Superior temporal gyrus (tissue), 1 donor: ENCODE data around the gene UBP1.
"Not testable (repeated sequence)": the region's sequence is repeated elsewhere in the genome, so short reads cannot be mapped to it uniquely, and the experiment has no call there.

ENCODE experiments used
- DNase-seq: peaks from one replicate; pipeline ENCODE4 v3.0.0-alpha.2; 2016; ENCODE audit errors: extremely low spot score

The UBP1 gene

GRCh38 chr3:33433843-33434242 lies 6.4 kb downstream of the UBP1 start:
- peak; percentile 3 for DNase-seq

- DNase-seq: peak; percentile 6
Observed at GRCh38 chr3:33430571-33430970, 9.6 kb downstream of the UBP1 start.

DNA sequence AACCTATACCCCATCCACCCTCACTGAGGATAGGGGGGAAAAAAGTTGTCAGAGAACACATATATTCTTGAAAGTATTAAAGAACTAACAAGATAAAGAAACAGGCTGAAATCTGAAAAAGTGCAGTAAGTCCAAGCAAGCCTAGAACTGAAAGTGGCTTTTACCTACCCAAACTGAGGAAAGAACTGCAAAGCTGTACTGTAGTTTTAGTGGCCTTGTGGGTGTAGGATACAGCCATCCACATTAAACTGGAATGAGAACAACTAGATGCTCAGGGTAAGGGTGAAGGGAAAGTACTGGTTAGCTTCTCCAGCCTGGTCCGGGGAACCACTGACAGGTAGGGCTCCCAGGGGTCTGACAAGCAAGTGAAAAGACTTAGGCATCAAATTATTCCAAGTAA lies 10.1 kb downstream of the UBP1 start:
- DNase-seq: no peak

DNA sequence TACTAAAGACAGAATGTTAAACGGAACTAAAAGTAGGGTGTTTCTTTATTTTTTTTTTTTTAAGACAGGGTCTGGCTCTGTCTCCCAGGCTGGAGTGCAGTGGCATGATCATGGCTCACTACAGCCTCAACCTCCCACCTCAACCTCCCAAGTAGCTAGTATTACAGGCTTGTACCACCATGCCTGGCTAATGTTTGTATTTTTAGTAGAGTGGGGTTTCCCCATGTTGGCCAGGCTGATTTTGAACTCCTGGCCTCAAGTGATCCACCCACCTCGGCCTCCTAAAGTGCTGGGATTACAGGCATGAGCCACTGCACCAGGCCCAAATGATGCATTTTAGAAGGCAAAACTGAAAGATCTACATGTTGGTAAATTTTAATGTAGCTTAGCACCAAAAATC lies 10.9 kb downstream of the UBP1 start:
- not testable (repeated sequence) for DNase-seq

DNA sequence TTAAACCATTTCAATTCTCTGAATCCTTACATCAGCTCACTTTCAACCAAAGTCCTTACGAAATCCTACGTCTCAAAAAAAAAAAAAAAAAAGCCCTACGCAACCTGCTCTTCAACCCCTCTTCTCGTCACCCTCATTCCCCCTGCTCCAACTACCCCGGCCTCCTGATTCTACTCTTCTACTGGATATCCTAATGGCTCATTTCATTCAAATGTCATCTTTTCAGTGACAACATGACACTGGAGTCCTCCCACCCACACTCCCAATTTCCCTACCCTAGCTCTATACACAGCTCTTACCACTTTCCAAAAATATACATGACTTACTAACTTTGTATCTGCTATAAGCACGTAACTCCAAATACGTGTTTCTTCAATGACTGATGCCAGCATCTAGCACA lies 11.5 kb downstream of the UBP1 start:
- DNase-seq: no peak

DNA sequence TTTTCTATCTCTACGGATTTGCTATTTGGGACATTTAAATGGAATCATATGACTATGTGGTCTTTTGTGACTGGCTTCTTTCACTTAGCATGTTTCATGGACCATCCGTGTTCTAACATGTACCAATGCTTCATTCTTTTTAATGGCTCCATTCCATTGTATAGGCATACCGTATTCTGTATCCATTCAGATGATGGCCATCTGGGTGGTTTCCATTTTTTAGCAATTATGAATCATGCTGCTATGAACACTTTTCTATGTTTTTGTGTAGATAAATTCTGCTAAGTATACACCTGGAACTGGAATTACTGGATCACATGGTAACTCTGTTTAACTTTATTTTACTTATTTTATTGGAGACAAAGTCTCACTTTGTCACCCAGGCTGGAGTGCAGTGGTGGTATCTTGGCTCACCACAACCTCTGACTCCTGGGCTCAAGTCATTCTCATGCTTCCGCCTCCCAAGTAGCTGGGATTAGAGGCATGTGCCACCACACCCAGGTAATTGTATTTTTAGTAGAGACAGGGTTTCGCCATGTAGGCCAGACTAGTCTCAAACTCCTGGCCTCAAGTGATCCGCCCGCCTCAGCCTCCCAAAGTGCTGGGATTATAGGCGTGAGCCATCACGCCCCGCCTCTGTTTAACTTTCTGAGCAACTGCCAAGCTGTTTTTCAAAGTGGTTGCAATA lies 13.4 kb downstream of the UBP1 start:
- no peak for DNase-seq

GRCh38 chr3:33426068-33426467 lies 14.1 kb downstream of the UBP1 start:
- DNase-seq: no peak

DNA sequence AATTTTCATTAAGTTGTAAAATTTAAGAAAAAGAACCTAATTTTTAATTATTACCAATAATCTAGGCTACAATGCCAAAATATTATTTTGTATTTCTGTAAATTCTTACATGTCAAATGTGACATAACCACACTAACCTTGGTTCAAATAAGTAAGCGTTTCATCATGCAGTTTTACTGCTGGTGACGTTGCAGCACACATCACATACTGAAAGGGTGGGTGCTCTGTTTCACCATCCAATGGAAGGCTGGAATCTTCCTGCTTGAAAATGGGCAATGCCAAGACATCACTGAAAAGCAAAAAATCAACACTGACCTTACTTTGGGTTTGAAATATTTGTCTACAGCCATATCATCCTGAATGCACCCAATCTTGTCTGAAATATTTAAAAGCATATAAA lies 14.8 kb downstream of the UBP1 start:
- no peak for DNase-seq

DNA sequence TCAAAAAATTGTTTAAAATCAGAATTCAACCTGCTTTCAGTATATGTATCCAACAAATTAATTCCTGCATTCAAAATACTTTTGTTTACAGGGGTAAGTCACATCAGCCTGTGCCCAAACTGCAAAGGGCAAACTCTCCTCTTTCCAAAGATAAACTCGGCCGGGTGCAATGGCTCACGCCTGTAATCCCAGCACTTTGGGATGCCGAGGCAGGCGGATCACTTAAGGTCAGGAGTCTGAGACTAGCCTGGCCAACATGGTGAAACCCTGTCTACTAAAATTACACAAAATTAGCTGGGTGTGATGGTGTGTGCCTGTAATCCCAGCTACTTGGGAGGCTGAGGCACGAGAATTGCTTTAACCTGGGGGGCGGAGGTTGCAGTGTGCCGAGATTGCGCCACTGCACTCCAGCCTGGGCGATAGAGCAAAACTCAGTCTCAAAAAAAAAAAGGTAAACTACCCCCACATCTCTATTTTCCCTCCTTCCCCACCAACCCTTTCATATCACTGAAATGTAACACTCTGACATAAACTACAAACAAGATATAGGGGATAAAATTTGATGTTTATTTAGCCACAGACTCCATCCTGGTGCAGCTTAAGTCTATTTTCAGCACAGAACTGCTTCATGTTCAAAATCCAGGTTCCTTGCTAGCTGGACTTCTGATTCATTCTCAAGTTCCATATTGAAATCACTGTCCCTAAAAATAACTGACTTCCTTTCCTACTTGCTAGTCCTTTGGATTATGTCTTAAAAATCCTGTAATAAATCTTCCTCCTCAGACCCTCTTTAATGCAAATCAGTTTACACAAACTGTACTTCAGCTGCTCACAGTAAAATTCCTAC lies 15.4 kb downstream of the UBP1 start:
- no peak for DNase-seq

DNA sequence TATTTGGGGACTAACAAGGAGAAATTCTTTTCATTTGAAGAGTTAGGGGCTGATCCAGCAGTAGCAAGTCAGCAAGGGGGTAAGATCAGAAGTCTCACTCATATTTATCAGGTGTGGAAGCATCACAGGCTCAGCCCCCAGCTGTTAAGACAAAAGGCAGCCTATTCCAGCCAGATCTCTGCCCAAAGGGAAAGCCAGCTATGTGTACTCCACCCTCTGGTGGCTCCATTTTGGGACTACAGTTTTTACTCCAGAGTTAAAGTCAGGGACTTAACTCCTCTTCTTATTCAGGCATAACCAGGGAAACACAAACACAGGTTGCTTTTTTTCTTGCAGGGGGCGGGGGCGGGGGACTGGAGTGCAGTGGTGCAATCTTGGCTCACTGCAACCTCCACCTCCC lies 19.2 kb downstream of the UBP1 start:
- DNase-seq: no peak

GRCh38 chr3:33419948-33420347 lies 20.3 kb downstream of the UBP1 start:
- no peak for DNase-seq

- DNase-seq: no peak
Observed at GRCh38 chr3:33417066-33417673, 23.0 kb downstream of the UBP1 start.

GRCh38 chr3:33410816-33411215 lies 29.4 kb downstream of the UBP1 start:
- not testable (repeated sequence) for DNase-seq

GRCh38 chr3:33403756-33404155 lies 36.4 kb downstream of the UBP1 start:
- DNase-seq: no peak

- no peak for DNase-seq
Observed at GRCh38 chr3:33402936-33403335, 37.3 kb downstream of the UBP1 start.

DNA sequence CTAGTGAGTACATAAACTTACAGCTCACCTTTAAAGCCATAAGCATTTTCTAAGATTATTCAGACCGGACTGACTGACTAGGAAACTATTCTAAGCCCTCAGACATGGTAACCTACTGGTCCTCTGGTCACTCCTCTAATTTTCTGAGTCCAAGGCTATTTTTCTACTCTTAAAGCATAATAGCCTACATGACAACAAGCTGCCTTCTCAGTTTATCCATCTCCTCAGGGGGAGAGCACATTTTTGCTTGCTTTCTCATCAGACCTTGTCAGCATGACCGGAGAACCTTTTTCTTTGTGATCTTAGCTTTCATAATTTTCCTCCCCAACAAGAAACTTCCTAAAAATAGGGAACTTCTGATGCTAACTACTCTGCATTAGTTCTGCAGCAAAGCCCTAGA lies 38.4 kb downstream of the UBP1 start:
- no peak for DNase-seq

DNA sequence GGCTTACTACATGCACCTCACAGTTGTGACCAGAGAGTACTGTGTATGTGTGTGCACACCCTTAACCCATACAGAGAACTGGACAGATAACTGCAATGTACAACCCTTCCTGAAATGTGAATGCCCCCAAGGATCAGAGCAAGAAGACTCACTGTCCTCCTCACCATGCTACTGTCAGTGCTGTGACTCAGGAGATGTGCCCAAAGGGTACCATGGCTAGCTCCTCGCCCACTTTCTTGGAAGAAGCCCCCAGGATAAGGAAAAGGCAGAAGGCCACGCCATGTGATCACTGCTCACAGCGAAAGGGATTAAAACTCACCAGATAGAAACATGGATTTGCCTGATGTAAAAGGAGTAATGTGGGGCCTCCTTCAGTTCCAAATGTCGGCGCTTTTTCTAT lies 41.8 kb downstream of the UBP1 start:
- no peak for DNase-seq

DNA sequence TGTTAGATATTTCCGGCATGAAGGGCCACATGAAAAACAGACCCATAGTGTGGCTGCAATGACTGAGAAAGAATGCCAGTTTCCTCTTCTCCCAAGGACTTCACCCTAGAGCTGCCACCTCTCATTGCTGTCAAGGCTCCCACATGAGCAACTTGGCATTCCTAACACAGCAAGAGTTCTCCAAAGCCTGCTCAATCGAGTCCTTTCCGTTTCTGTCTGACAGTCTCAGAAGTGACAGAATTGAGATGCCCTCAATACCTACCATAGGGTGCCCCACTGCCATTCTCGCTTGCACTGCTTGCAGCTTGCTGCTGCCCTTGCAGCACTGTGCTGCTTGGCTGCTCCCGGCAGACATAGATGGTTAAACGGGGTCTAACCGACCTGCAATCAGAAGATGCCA lies 44.3 kb downstream of the UBP1 start:
- no peak for DNase-seq

DNA sequence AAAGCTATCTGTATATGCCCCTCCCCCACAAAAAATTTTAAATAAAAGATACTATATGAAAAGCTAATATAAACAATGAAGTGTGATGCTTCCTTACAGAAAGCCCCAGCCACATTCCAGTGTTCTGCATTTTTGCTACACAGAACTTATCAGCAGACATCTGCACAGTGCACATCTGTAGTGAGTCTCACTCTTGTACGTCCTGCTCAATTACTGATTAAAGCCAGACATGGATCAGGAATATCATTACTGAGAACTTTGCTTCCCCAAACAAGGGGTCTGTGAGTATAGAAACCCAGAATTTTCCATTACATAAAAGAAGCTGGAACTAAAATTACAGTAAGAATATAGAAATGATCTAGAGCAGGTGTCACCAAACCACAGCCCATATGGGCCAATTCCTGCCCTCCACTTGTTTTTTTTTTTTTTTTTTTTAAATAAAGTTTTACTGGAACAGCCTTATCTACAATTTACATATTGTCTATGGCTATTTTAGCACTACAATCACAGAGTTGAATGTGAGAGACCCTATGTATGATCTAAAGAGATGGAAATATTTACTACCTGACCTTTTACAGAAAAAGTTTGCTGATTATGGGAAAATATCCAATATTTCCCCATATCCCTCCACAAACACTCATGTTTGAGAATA lies 45.7 kb downstream of the UBP1 start:
- DNase-seq: no peak

DNA sequence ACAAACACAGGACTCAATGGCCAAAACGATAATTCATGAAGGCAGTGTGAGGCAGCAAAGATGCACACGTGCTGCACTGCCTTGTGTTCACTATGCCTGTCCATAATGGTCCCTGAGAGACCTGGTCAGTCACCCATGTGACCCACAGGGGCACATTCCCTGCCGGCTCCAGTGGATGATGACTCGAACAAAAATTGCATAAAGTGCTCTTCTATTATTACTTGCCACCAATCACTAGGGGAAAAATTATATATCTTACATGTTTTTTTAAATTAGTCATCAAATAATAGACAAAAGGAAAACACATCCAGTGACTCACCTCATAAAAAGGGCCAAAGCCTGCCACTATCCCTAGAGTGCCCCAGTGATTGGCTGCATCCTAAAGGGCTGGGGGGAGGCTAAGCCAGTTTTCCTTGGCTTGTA lies 47.5 kb downstream of the UBP1 start:
- no peak for DNase-seq

- DNase-seq: no peak
Observed at GRCh38 chr3:33392144-33392543, 48.1 kb downstream of the UBP1 start.

DNA sequence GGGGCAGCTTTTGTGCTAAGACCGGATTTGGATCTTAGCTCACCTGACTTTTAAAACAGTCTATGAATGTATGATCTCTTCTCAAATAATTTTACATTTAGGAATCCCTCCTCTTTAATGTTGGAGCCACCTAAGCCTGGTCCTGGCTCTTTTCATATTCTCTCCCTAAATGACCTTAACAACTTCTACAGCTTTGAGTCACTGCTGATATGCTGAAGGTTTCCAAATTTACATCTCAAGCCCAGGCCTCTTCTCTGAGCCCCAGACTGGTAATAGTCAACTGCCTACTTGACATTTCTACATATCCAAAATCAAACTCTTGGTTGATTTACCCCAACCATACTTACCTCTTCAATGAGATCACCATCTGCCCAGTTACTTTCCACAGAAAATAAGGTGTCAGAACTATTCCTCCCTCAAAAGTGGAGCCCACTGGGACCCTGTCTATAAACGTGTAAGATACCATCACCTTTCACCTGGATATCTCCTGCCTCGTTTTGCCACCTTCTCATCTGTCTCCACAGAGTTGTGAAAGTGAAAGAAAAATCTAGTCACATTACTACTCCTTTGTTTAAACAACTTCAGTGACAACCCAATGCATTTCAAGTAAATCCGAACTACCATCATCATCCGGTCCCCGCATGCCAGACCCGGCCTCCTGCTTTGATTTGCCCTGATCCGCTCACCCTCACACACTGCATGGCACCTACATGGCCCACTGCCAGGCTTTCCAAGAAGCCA lies 48.8 kb downstream of the UBP1 start:
- DNase-seq: no peak
